Breast epithelium (tissue), 3 donors: ENCODE results near the gene RGS14.

Experiments used
- CTCF ChIP-seq, 3 donors: fragments of 450-650 bp; IDR thresholded peaks; one replicate each; pipeline ENCODE4 v1.5.1; 2016 to 2017; ENCODE audit warnings: antibody characterized with exemption in 3 of 3, mild to moderate bottlenecking in 3 of 3, moderate library complexity in 3 of 3
- POLR2AphosphoS5 ChIP-seq, 3 donors: sonication (generic); formaldehyde crosslinking; IDR thresholded peaks; one replicate each; pipeline ENCODE4 v1.6.1; 2017; ENCODE audit warnings: antibody characterized with exemption in 3 of 3

- TF ChIP-seq CTCF (IDR thresholded peaks at IDR 0.05) (no peak), POLR2AphosphoS5 (IDR thresholded peaks at IDR 0.05) (no peak)
These were observed 4.6 kb upstream of the RGS14 start for GRCh38 chr5:177353093-177353492.
